HG02852 (cell line): ENCODE measurements around the gene NPTX1.

Source experiments
- ATAC-seq: cut with Tn5 transposase; IDR thresholded peaks from one replicate; pipeline ENCODE4 v1.9.1; 2021; ENCODE audit warnings: mild to moderate bottlenecking, moderate library complexity; ENCODE audit not compliant: unreplicated experiment

The NPTX1 gene

GRCh38 chr17:80481284-80482057, 5.1 kb upstream of the NPTX1 start:
- no peak for ATAC-seq

- no peak for ATAC-seq
Observed at GRCh38 chr17:80480248-80480647, 3.8 kb upstream of the NPTX1 start.

GRCh38 chr17:80479246-80479566, 2.8 kb upstream of the NPTX1 start:
- ATAC-seq, result no peak

- ATAC-seq, result no peak
Observed at GRCh38 chr17:80478487-80479245, 2.3 kb upstream of the NPTX1 start.

GRCh38 chr17:80477647-80478478, 1.5 kb upstream of the NPTX1 start:
- ATAC-seq, result no peak

GRCh38 chr17:80476877-80477646, 655 bp upstream of the NPTX1 start:
- no peak for ATAC-seq

- ATAC-seq, result no peak
Observed at GRCh38 chr17:80474961-80475909, 1.2 kb downstream of the NPTX1 start.

- ATAC-seq, result no peak
Observed at GRCh38 chr17:80474231-80474960, 2.0 kb downstream of the NPTX1 start.

- no peak for ATAC-seq
Observed at GRCh38 chr17:80473701-80474100, 2.7 kb downstream of the NPTX1 start.

GRCh38 chr17:80472996-80473395, 3.4 kb downstream of the NPTX1 start:
- ATAC-seq, result no peak

- ATAC-seq, result no peak
Observed at GRCh38 chr17:80471922-80472321, 4.5 kb downstream of the NPTX1 start.

GRCh38 chr17:80470603-80471002, 5.8 kb downstream of the NPTX1 start:
- no peak for ATAC-seq

GRCh38 chr17:80469667-80470066, 6.7 kb downstream of the NPTX1 start:
- ATAC-seq, result no peak

GRCh38 chr17:80468781-80469493, 7.5 kb downstream of the NPTX1 start:
- ATAC-seq, result no peak

- no peak for ATAC-seq
Observed at GRCh38 chr17:80468242-80468641, 8.2 kb downstream of the NPTX1 start.

GRCh38 chr17:80466188-80466705, 10.2 kb downstream of the NPTX1 start:
- no peak for ATAC-seq

- ATAC-seq, result no peak
Observed at GRCh38 chr17:80465327-80465974, 11.0 kb downstream of the NPTX1 start.

- ATAC-seq, result no peak
Observed at GRCh38 chr17:80464486-80464885, 11.9 kb downstream of the NPTX1 start.
